Esophagus muscularis mucosa (tissue), 3 donors: ENCODE measurements around the gene KCNS1.

Experiments used
- POLR2A ChIP-seq: fragments of 450-650 bp; IDR thresholded peaks from one replicate; pipeline ENCODE4 v1.6.1; 2017; ENCODE audit warnings: antibody characterized with exemption, moderate library complexity, mild to moderate bottlenecking, low read depth
- POLR2AphosphoS5 ChIP-seq, 2 donors: sonication (generic); formaldehyde crosslinking; IDR thresholded peaks; one replicate each; pipeline ENCODE4 v1.6.1; 2017; ENCODE audit warnings: antibody characterized with exemption in 2 of 2
- TF ChIP-seq, protein P1 (sequence below), 3 experiments: fragments of 200-600 bp in 2 of 3; fragments of 450-650 bp in 1 of 3; sonication (generic) in 2 of 3; IDR thresholded peaks; one replicate each; pipeline ENCODE4 v1.5.1; 2017 to 2019; ENCODE audit warnings: antibody characterized with exemption in 3 of 3, mild to moderate bottlenecking in 2 of 3, moderate library complexity in 1 of 3

DNA sequence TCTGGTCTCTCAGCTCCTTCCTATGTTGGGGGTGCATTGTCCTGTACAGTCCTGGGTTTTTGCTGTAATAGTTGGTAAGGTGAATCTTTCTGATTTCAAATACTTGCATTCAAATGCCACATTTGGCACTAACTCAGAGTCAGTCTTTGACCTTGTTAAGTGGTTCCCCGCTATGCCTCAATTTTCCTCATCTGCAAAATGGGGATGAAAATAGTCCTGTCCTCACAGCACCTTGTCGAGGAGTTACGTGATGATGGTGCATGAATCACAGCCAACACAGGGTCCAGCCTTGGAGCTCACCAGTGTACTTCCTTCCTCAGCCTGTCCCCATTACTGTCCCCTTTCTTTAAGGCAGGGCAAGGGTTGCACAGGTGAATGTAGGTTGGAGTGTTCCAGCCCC, 12.9 kb upstream of the KCNS1 start:
- TF ChIP-seq, protein P1, sequence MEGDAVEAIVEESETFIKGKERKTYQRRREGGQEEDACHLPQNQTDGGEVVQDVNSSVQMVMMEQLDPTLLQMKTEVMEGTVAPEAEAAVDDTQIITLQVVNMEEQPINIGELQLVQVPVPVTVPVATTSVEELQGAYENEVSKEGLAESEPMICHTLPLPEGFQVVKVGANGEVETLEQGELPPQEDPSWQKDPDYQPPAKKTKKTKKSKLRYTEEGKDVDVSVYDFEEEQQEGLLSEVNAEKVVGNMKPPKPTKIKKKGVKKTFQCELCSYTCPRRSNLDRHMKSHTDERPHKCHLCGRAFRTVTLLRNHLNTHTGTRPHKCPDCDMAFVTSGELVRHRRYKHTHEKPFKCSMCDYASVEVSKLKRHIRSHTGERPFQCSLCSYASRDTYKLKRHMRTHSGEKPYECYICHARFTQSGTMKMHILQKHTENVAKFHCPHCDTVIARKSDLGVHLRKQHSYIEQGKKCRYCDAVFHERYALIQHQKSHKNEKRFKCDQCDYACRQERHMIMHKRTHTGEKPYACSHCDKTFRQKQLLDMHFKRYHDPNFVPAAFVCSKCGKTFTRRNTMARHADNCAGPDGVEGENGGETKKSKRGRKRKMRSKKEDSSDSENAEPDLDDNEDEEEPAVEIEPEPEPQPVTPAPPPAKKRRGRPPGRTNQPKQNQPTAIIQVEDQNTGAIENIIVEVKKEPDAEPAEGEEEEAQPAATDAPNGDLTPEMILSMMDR (IDR thresholded peaks at IDR 0.05): no peak
- TF ChIP-seq POLR2A: no peak
- no peak for TF ChIP-seq POLR2AphosphoS5 (IDR thresholded peaks at IDR 0.05)
